Mesendoderm (in vitro differentiated cells): ENCODE results near the gene MMP7.

Experiments
- DNase-seq: peaks from one replicate; pipeline ENCODE4 v3.0.0; 2013
- H2AK5ac ChIP-seq: 2 replicates; pipeline ENCODE4 v1.6.1; 2013; ENCODE audit warnings: low read length, inconsistent platforms
- H2BK120ac ChIP-seq: 2 replicates; pipeline ENCODE4 v1.6.1; 2013; ENCODE audit warnings: low read depth, mild to moderate bottlenecking, low read length, moderate library complexity, mixed read lengths
- H2BK15ac ChIP-seq: replicated peaks from 2 replicates; pipeline ENCODE4 v1.6.1; 2013; ENCODE audit warnings: low read depth, mild to moderate bottlenecking, moderate library complexity
- H2BK5ac ChIP-seq: 2 replicates; pipeline ENCODE4 v1.6.1; 2013; ENCODE audit warnings: low read length, inconsistent platforms
- H3K18ac ChIP-seq: 2 replicates; pipeline ENCODE4 v1.6.1; 2013; ENCODE audit warnings: mild to moderate bottlenecking, low read length, mixed read lengths
- H3K23ac ChIP-seq: one replicate; pipeline ENCODE4 v1.6.1; 2013; ENCODE audit warnings: low read length
- H3K27ac ChIP-seq: 2 replicates; pipeline ENCODE4 v1.5.1; 2013; ENCODE audit warnings: low read depth, mild to moderate bottlenecking, inconsistent platforms, low read length, moderate library complexity
- H3K27me3 ChIP-seq: 2 replicates; pipeline ENCODE4 v1.6.1; 2013; ENCODE audit warnings: low read length, control low read depth, mild to moderate bottlenecking, inconsistent platforms; ENCODE audit not compliant: insufficient read depth, poor library complexity
- H3K36me3 ChIP-seq: 2 replicates; pipeline ENCODE4 v1.6.1; 2013; ENCODE audit warnings: low read length, inconsistent platforms; ENCODE audit not compliant: control insufficient read depth, insufficient read depth
- H3K4ac ChIP-seq: one replicate; pipeline ENCODE4 v1.6.1; 2013; ENCODE audit warnings: low read depth, mild to moderate bottlenecking, low read length, moderate library complexity
- H3K4me1 ChIP-seq: 2 replicates; pipeline ENCODE4 v1.6.1; 2013; ENCODE audit warnings: low read depth, low read length, inconsistent platforms; ENCODE audit not compliant: control insufficient read depth
- H3K4me2 ChIP-seq: 2 replicates; pipeline ENCODE4 v1.6.1; 2013; ENCODE audit warnings: low read length
- H3K4me3 ChIP-seq: 2 replicates; pipeline ENCODE4 v1.5.1; 2013; ENCODE audit warnings: mild to moderate bottlenecking, low read length
- H3K56ac ChIP-seq: one replicate; pipeline ENCODE4 v1.6.1; 2013; ENCODE audit warnings: low read length
- H3K79me1 ChIP-seq: 2 replicates; pipeline ENCODE4 v1.6.1; 2013; ENCODE audit warnings: low read length, inconsistent platforms
- H3K79me2 ChIP-seq: 2 replicates; pipeline ENCODE4 v1.6.1; 2013; ENCODE audit warnings: mild to moderate bottlenecking, low read length; ENCODE audit not compliant: control insufficient read depth, insufficient read depth
- H3K9ac ChIP-seq: 2 replicates; pipeline ENCODE4 v1.6.1; 2013; ENCODE audit warnings: low read length, inconsistent platforms
- H4K5ac ChIP-seq: one replicate; pipeline ENCODE4 v1.6.1; 2013; ENCODE audit warnings: low read length
- H4K8ac ChIP-seq: one replicate; pipeline ENCODE4 v1.6.1; 2013; ENCODE audit warnings: low read depth, mild to moderate bottlenecking, control low read depth, low read length, moderate library complexity
- WGBS: extraction: QIAGEN DNeasy Blood & Tissue Kit; methylation state at CpG from one replicate; pipeline ENCODE4 v1.1.7; 2013; ENCODE audit warnings: low lambda C conversion rate, missing lambda C conversion rate; ENCODE audit not compliant: insufficient coverage; ENCODE audit errors: extremely low coverage; 5-methylcytosine and 5-hydroxymethylcytosine counted together

MMP7 gene

GRCh38 chr11:102499151-102499550 is 31.4 kb downstream of the MMP7 start:
- Histone ChIP-seq H3K9ac (no peak overlapping the region), H3K79me1 (no peaks in the 10 kb centered on the region), H3K4me2 (no peak overlapping the region), H3K23ac (no peak overlapping the region), H3K27me3 (no peaks in the 10 kb centered on the region), H3K4ac (peak overlapping the region; percentile 16), H4K8ac (no peak overlapping the region), H4K5ac (no peak overlapping the region), H3K4me1 (no peaks in the 10 kb centered on the region), H3K18ac (no peak overlapping the region), H3K79me2 (no peaks in the 10 kb centered on the region), H2BK15ac (no peak overlapping the region), H3K56ac (no peak overlapping the region), H3K27ac (no peak overlapping the region), H3K36me3 (no peaks in the 10 kb centered on the region), H2AK5ac (no peak overlapping the region), H2BK5ac (no peak overlapping the region), H3K4me3 (no peak overlapping the region), H2BK120ac (no peak overlapping the region)
- no CpG with 5 or more reads among the region's 3 CpGs for WGBS
- no peak for DNase-seq

DNA sequence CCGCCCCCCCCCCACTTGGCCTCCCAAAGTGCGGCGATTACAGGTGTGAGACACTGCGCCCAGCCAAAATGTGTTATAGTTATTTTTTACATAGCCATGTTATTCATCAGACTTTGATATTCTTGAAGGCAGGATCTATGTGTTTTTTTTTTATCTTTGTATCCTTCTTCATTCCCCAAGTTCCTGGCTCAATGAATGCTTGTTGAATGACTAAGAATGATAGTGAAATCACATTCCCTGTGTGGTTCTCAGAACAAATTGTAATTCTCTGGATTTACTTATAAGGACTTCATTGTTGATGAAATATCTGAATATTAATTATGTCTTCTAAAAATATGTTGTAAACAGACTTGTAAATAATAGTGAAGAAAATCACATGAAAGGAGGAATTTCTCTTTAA is 33.5 kb downstream of the MMP7 start:
- Histone ChIP-seq H2AK5ac (no peak overlapping the region), H3K4ac (no peak overlapping the region), H3K27ac (no peak overlapping the region), H3K79me2 (no peaks in the 10 kb centered on the region), H3K79me1 (no peaks in the 10 kb centered on the region), H2BK120ac (no peak overlapping the region), H3K4me2 (no peak overlapping the region), H2BK15ac (no peak overlapping the region), H3K4me3 (no peak overlapping the region), H4K8ac (no peak overlapping the region), H3K4me1 (no peaks in the 10 kb centered on the region), H4K5ac (no peak overlapping the region), H3K23ac (no peak overlapping the region), H3K56ac (no peak overlapping the region), H2BK5ac (no peak overlapping the region), H3K36me3 (no peaks in the 10 kb centered on the region), H3K18ac (no peak overlapping the region), H3K27me3 (no peaks in the 10 kb centered on the region), H3K9ac (no peak overlapping the region)
- WGBS = no CpG with 5 or more reads among the region's 4 CpGs
- DNase-seq = no peak

DNA sequence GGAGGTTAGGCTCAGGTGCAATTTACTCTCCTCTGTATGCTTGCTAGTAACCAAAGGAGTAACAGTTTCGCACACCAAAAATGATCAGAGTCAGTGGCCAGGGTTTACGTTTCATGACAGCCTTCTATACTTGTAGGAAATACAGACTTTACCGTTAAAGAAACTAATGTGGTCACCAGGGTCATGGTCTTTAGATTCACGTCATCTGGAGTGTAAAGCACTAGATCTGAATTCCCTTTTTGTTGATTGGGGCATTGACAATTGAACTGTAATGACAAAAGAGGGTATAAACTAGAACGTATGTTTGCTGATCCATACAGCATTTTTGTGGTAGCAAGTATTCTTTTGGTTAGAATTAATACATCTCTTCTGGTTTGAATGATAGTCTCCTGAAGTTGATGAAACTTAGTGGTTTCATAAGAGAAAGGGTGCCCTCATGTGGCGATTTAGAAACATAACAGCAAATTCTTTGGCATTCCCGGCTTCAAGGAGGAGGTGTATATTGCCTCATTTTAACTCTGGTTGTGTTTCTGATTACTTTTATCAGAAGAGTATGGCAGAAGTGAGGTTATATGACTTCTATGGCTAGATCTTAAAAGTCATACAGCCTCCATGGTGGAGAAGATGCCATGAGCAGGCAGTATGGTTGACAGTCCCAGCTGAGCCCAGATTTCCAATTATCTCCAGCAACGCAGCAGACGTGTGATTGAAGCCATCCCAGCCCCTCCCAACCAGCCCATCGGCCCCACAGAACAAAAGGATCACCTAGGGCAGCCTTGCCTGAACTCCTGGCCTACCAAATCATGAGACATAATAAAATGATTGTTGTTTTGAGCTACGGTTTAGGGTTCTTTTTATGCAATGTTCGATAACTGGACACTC is 35.1 kb downstream of the MMP7 start:
- H3K79me2 ChIP-seq = no peaks in the 10 kb centered on the region
- H3K18ac ChIP-seq = no peak overlapping the region
- H3K36me3 ChIP-seq = no peaks in the 10 kb centered on the region
- no peak overlapping the region for H2BK5ac ChIP-seq
- no peak overlapping the region for H3K4me2 ChIP-seq
- no peak overlapping the region for H3K23ac ChIP-seq
- no peak overlapping the region for H2AK5ac ChIP-seq
- peak; percentile 86 for DNase-seq
- no peak overlapping the region for H2BK120ac ChIP-seq
- H3K4ac ChIP-seq = no peak overlapping the region
- H4K5ac ChIP-seq = no peak overlapping the region
- no peak overlapping the region for H3K56ac ChIP-seq
- H3K4me3 ChIP-seq = no peak overlapping the region
- no peak overlapping the region for H3K27ac ChIP-seq
- no peaks in the 10 kb centered on the region for H3K27me3 ChIP-seq
- no peak overlapping the region for H4K8ac ChIP-seq
- no peaks in the 10 kb centered on the region for H3K79me1 ChIP-seq
- H3K9ac ChIP-seq = no peak overlapping the region
- peak overlapping the region; percentile 87 for H2BK15ac ChIP-seq
- H3K4me1 ChIP-seq = no peaks in the 10 kb centered on the region
- no CpG with 5 or more reads among the region's 12 CpGs for WGBS

DNA sequence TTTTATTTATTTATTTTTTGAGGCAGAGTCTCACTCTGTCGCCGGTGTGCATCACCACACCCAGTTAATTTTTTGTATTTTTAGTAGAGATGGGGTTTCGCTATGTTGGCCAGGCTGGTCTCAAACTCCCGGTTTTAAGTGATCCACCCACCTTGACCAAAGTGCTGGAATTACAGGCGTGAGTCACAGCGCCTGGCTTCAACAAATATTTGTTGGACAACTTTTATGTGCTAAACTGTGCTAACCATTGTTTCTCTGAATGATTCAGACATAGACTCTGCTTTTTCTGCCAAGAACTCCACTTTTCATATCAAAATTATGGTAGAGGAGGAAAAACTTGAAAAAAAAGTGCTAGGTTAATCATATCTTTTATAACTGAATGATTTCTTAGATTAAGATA is 36.3 kb downstream of the MMP7 start:
- H2BK120ac ChIP-seq = no peak overlapping the region
- DNase-seq = no peak
- H3K23ac ChIP-seq = no peak overlapping the region
- no peak overlapping the region for H3K18ac ChIP-seq
- no peak overlapping the region for H2AK5ac ChIP-seq
- no peak overlapping the region for H3K27ac ChIP-seq
- no peaks in the 10 kb centered on the region for H3K27me3 ChIP-seq
- WGBS = no CpG with 5 or more reads among the region's 6 CpGs
- no peak overlapping the region for H3K9ac ChIP-seq
- H2BK5ac ChIP-seq = no peak overlapping the region
- H3K79me2 ChIP-seq = no peaks in the 10 kb centered on the region
- H3K4me3 ChIP-seq = no peak overlapping the region
- no peak overlapping the region for H3K4me2 ChIP-seq
- no peak overlapping the region for H4K8ac ChIP-seq
- H3K56ac ChIP-seq = no peak overlapping the region
- H2BK15ac ChIP-seq = no peak overlapping the region
- no peaks in the 10 kb centered on the region for H3K4me1 ChIP-seq
- no peaks in the 10 kb centered on the region for H3K36me3 ChIP-seq
- no peaks in the 10 kb centered on the region for H3K79me1 ChIP-seq
- no peak overlapping the region for H3K4ac ChIP-seq
- no peak overlapping the region for H4K5ac ChIP-seq

DNA sequence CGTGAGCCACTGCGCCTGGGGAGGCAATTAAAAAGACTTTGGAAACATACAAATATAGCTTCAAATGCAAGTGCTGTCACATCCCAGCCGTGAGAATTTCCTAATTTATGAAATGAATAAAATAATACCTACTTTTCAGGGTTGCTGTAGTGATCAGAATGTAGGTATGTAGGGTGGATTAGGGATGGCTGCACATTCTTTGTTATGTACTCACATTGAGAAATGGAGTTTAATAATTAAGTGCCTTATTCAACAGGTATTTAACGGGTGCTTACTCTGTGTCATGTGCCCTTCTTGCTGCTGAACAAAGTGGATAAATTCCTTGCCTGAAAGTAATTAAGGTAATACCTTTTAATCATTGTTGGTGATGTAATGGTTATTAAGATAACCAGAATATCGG is 37.0 kb downstream of the MMP7 start:
- Histone ChIP-seq H2BK5ac (no peak overlapping the region), H2AK5ac (no peak overlapping the region), H3K4me2 (no peak overlapping the region), H3K23ac (no peak overlapping the region), H3K4ac (no peak overlapping the region), H2BK15ac (no peak overlapping the region), H2BK120ac (no peak overlapping the region), H3K4me3 (no peak overlapping the region), H3K27ac (no peak overlapping the region), H3K56ac (no peak overlapping the region), H3K18ac (no peak overlapping the region), H3K9ac (no peak overlapping the region), H3K4me1 (no peaks in the 10 kb centered on the region), H4K5ac (no peak overlapping the region), H3K79me1 (no peaks in the 10 kb centered on the region), H4K8ac (no peak overlapping the region), H3K79me2 (no peaks in the 10 kb centered on the region), H3K27me3 (no peaks in the 10 kb centered on the region), H3K36me3 (no peaks in the 10 kb centered on the region)
- WGBS = no CpG with 5 or more reads among the region's 5 CpGs
- DNase-seq = no peak

DNA sequence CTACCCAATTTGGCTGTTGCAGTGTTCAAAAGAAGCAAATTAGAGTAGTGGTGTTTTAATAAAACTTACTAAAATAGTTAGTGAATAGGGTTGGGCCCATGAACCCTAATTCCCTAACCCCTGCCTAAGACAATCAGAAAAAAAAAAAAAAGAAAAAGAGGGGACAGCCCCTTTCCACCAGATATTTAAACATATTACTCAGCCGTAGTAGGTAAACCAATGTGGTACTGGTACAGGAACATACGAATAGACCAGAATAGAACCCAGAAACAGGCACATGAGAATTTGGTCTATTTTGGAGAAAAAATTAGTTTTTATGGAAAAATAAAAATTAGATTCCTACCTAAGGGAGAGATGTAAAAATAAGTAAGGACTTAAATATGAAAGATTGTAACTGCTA is 38.6 kb downstream of the MMP7 start:
- Histone ChIP-seq H2BK15ac (no peak overlapping the region), H4K8ac (no peak overlapping the region), H2BK5ac (no peak overlapping the region), H3K79me1 (no peaks in the 10 kb centered on the region), H3K36me3 (no peaks in the 10 kb centered on the region), H3K4ac (no peak overlapping the region), H2BK120ac (no peak overlapping the region), H3K27ac (no peak overlapping the region), H3K9ac (no peak overlapping the region), H3K27me3 (no peaks in the 10 kb centered on the region), H3K4me3 (no peak overlapping the region), H3K4me2 (no peak overlapping the region), H2AK5ac (no peak overlapping the region), H4K5ac (no peak overlapping the region), H3K18ac (no peak overlapping the region), H3K4me1 (no peaks in the 10 kb centered on the region), H3K79me2 (no peaks in the 10 kb centered on the region), H3K23ac (no peak overlapping the region), H3K56ac (no peak overlapping the region)
- DNase-seq = no peak
- WGBS = no CpG with 5 or more reads among the region's 2 CpGs
